Fibroblast of mammary gland (primary cell): ENCODE measurements around the gene CACNA1B.
"Not testable (repeated sequence)": the region's sequence is repeated elsewhere in the genome, so short reads cannot be mapped to it uniquely, and the experiment has no call there.

ENCODE experiments used
- DNase-seq: peaks from one replicate; pipeline ENCODE4 v3.0.0-alpha.2; 2010; ENCODE audit warnings: low read depth
- H3K4me3 ChIP-seq: 2 replicates; pipeline ENCODE4 v1.5.1; 2011; ENCODE audit warnings: low read depth, mild to moderate bottlenecking, low read length, moderate library complexity; ENCODE audit not compliant: control insufficient read depth
- CTCF ChIP-seq: conservative IDR thresholded peaks from 2 replicates; pipeline ENCODE4 v1.5.1; 2011; ENCODE audit warnings: low read depth, low read length, inconsistent platforms; ENCODE audit not compliant: control insufficient read depth, insufficient read depth

The CACNA1B gene

GRCh38 chr9:138014563-138014945 lies 137.0 kb downstream of the CACNA1B start:
- H3K4me3 ChIP-seq = no peak overlapping the region
- TF ChIP-seq CTCF = no peak
- DNase-seq = no peak

DNA sequence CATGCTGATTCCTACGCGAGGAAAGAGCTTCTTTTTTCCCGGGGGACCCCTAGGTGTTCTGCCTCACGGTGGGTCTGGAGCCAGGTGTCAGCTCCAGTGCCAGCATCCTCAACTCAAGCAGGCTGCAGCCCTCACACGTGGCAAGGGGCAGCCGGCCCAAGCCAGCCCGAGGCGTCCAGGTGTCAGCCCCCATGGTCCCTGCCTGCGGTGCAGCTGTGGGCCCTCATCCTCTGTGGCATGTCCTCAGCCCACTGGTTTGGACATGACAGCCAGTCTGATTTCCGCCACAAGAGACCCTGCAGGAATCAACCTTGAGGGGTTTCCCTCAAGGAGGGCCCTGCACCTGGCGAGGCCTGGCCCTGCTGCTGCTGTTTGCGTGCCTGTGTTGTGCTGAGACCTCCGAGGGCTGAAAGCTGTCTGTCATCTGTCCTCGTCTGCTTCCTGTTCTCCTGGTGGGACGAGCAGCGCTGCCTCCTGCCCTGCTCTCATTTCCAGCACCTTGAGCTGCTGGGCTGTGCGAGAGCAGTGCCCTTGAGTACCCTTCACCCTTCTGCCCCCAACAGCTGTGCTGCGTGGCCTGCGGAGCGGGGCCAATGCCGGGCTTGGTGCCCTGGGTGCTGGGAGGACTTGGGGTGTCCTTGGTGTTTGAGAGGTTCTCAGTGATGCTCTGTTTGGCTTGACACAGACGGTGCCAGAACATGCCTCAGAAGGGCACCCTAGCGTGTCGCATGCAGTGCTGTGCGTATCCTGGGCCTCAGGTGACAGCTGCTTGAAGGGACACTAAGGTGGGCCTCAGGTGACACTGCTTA lies 137.6 kb downstream of the CACNA1B start:
- TF ChIP-seq CTCF = no peak
- no peak for DNase-seq

DNA sequence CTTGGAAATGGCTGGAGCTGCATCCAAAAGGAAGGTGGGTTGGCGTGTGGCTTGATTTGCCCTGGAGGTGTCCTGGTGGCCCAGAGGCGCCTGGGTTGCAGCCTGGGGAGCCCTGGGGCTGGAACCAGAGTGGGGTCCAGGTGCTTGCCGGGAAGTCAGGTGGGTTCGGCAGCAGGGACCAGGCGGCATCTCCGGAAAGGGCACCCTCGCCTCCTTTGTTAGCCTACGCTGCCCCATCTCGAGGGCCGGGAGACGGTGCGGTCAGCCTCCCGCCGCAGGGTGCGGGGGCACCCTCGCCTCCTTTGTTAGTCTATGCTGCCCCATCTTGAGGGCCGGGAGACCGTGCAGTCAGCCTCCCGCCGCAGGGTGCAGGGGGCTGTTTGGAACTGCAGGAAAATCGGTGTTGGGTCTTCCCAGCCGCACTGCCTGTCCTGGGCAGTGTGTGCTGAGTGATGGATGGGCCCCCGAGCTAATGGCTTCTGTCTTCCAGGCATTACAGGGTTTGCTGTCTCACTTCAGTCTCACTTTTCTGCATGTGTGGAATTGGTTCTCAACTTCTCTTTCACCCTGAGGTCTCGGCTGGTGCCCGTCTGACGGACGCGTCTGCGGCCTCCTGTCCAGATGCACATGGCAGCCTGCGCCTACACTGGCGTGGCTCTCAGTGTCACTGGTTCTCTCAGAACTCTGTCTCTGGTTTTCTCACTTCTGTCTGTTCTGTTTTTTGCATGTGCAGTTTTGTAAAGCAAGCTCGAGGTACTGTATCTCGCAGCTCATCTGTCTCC lies 139.0 kb downstream of the CACNA1B start:
- no peak overlapping the region for H3K4me3 ChIP-seq
- no peak for TF ChIP-seq CTCF
- DNase-seq = no peak

More for the DNA sequence above, 137.6 kb downstream of the CACNA1B start:
- no peak overlapping the region for H3K4me3 ChIP-seq

- DNase-seq = no peak
- H3K4me3 ChIP-seq = no peak overlapping the region
- no peak for TF ChIP-seq CTCF
Observed at GRCh38 chr9:138017200-138017599, 139.6 kb downstream of the CACNA1B start.

- not testable (repeated sequence) for H3K4me3 ChIP-seq, DNase-seq
Observed at GRCh38 chr9:138019514-138019913, 141.9 kb downstream of the CACNA1B start.

GRCh38 chr9:138020120-138020794 lies 142.7 kb downstream of the CACNA1B start:
- H3K4me3 ChIP-seq = no peak overlapping the region
- no peak for DNase-seq
- TF ChIP-seq CTCF = no peak

DNA sequence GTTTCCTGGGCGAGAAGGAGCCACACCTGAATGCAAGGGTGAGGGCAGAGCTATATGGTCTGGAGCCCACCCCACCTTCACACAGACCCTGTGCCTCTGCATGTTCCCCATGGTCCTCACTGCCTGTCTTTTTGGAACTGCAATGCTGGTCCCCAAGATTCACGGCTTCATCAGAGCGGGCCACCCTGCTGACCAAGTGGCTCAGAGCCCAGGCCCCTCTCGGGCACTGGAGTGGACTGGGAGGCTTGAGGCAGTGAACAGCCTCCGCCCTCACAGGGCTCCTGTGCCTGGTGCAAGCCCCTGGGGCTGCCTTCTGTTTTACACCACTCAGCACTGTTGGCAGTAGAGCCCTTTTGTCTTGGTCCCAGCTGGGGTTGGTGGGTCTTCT lies 143.2 kb downstream of the CACNA1B start:
- no peak overlapping the region for H3K4me3 ChIP-seq
- TF ChIP-seq CTCF = no peak
- DNase-seq = no peak
